Inferior parietal cortex (tissue), 1 donor: ENCODE data around the gene UACA.
"Not testable (repeated sequence)": the region's sequence is repeated elsewhere in the genome, so short reads cannot be mapped to it uniquely, and the experiment has no call there.

Experiments
- DNase-seq: peaks from one replicate; pipeline ENCODE4 v3.0.0-alpha.2; 2016; ENCODE audit errors: extremely low spot score

The UACA gene

GRCh38 chr15:70669006-70669602 lies 94.3 kb downstream of the UACA start:
- no peak for DNase-seq

- no peak for DNase-seq
Observed at GRCh38 chr15:70665599-70665998, 97.8 kb downstream of the UACA start.

- no peak for DNase-seq
Observed at GRCh38 chr15:70664494-70664893, 98.9 kb downstream of the UACA start.

GRCh38 chr15:70663069-70663468 lies 100.3 kb downstream of the UACA start:
- not testable (repeated sequence) for DNase-seq

GRCh38 chr15:70659662-70660061 lies 103.7 kb downstream of the UACA start:
- DNase-seq: no peak

- DNase-seq: no peak
Observed at GRCh38 chr15:70658641-70659040, 104.7 kb downstream of the UACA start.

GRCh38 chr15:70653426-70653825 lies 109.9 kb downstream of the UACA start:
- no peak for DNase-seq

- DNase-seq: no peak
Observed at GRCh38 chr15:70652341-70652740, 111.0 kb downstream of the UACA start.

GRCh38 chr15:70651303-70651845 lies 112.0 kb downstream of the UACA start:
- no peak for DNase-seq

- no peak for DNase-seq
Observed at GRCh38 chr15:70650567-70651302, 112.6 kb downstream of the UACA start.

- DNase-seq: peak; percentile 47
Observed at GRCh38 chr15:70647396-70647795, 116.0 kb downstream of the UACA start.

GRCh38 chr15:70646169-70646568 lies 117.2 kb downstream of the UACA start:
- DNase-seq: no peak

GRCh38 chr15:70643783-70644125 lies 119.6 kb downstream of the UACA start:
- no peak for DNase-seq

GRCh38 chr15:70643106-70643782 lies 120.1 kb downstream of the UACA start:
- no peak for DNase-seq

- DNase-seq: peak; percentile 40
Observed at GRCh38 chr15:70636540-70637165, 126.7 kb downstream of the UACA start.

- no peak for DNase-seq
Observed at GRCh38 chr15:70635895-70636294, 127.5 kb downstream of the UACA start.

GRCh38 chr15:70633991-70634390 lies 129.4 kb downstream of the UACA start:
- DNase-seq: no peak

GRCh38 chr15:70633103-70633831 lies 130.1 kb downstream of the UACA start:
- DNase-seq: no peak

GRCh38 chr15:70632491-70633102 lies 130.8 kb downstream of the UACA start:
- no peak for DNase-seq

- DNase-seq: no peak
Observed at GRCh38 chr15:70632079-70632478, 131.3 kb downstream of the UACA start.

- no peak for DNase-seq
Observed at GRCh38 chr15:70629735-70630273, 133.6 kb downstream of the UACA start.
